Natural killer cell (primary cell): ENCODE data around the gene RNF121. TPM values are rescaled to one million over a fixed set of nuclear protein-coding genes. Genes with fewer than 3 reads are reported as not detected.
A peak's percentile ranks its signal among the peaks of the same experiment; 100 is the strongest.

ENCODE experiments used
- ATAC-seq, 3 donors: fragments of 150-1000 bp in 2 of 3; fragments of 200-7000 bp in 1 of 3; cut with Tn5 transposase; 1 replicate in 1 of 3; 2 replicates in 2 of 3; pipeline ENCODE4 v1.10.0; 2021; ENCODE audit warnings: mild to moderate bottlenecking in 2 of 3, moderate library complexity in 2 of 3
- DNase-seq, 2 donors: peaks; one replicate each; pipeline versions ENCODE4 v3.0.0 to v3.0.0-alpha.2; 2013 to 2021; ENCODE audit warnings: mixed read lengths in 1 of 2
- H3K27ac ChIP-seq: one replicate; pipeline ENCODE4 v1.5.1; 2013; ENCODE audit warnings: mild to moderate bottlenecking, low read length
- H3K27me3 ChIP-seq: one replicate; pipeline ENCODE4 v1.6.1; 2013; ENCODE audit warnings: low read length; ENCODE audit not compliant: control insufficient read depth, insufficient read depth
- H3K36me3 ChIP-seq: one replicate; pipeline ENCODE4 v1.6.1; 2013; ENCODE audit warnings: low read length; ENCODE audit not compliant: control insufficient read depth, insufficient read depth
- H3K4me1 ChIP-seq: one replicate; pipeline ENCODE4 v1.6.1; 2013; ENCODE audit warnings: low read length; ENCODE audit not compliant: control insufficient read depth, insufficient read depth
- H3K4me3 ChIP-seq: one replicate; pipeline ENCODE4 v1.5.1; 2013; ENCODE audit warnings: low read length
- H3K9me3 ChIP-seq: one replicate; pipeline ENCODE4 v1.6.1; 2013; ENCODE audit warnings: low read length; ENCODE audit not compliant: control insufficient read depth, insufficient read depth
- H3K27ac Mint-ChIP-seq, 2 donors: one replicate each; pipeline ENCODE4 v1.8.0; 2022; ENCODE audit warnings: mild to moderate bottlenecking in 2 of 2, mixed read lengths in 2 of 2, moderate library complexity in 1 of 2
- H3K27me3 Mint-ChIP-seq, 2 donors: one replicate each; pipeline ENCODE4 v1.8.0; 2022; ENCODE audit warnings: low read depth in 2 of 2, mixed read lengths in 2 of 2
- H3K36me3 Mint-ChIP-seq: one replicate; pipeline ENCODE4 v1.8.0; 2022; ENCODE audit warnings: mixed read lengths
- H3K4me1 Mint-ChIP-seq, 2 donors: one replicate each; pipeline ENCODE4 v1.8.0; 2022; ENCODE audit warnings: mixed read lengths in 2 of 2
- H3K4me3 Mint-ChIP-seq: one replicate; pipeline ENCODE4 v1.8.0; 2022; ENCODE audit warnings: mild to moderate bottlenecking, moderate library complexity, mixed read lengths
- H3K9me3 Mint-ChIP-seq, 2 donors: one replicate each; pipeline ENCODE4 v1.8.0; 2022; ENCODE audit warnings: mixed read lengths in 2 of 2
- CTCF ChIP-seq: fragments of 200-600 bp; IDR thresholded peaks from one replicate; pipeline ENCODE4 v1.8.0; 2022; ENCODE audit warnings: antibody characterized with exemption
- WGBS: methylation state at CpG from one replicate; pipeline ENCODE4 v1.1.7; 2013; ENCODE audit warnings: missing lambda C conversion rate; ENCODE audit not compliant: insufficient coverage; 5-methylcytosine and 5-hydroxymethylcytosine counted together
- intact Hi-C: fragments of 100-400 bp; cut with micrococcal nuclease; formaldehyde crosslinking; loops from one replicate; pipeline ENCODE4 v1.14.2; 2022
- total RNA-seq, 4 donors: library from RNA; stranded (reverse); fragments of 120-200 nt in 1 of 4; gene quantifications; one replicate each; pipeline versions ENCODE4 v1.2.3 to v1.2.4, GENCODE V29; 2013 to 2022

The RNF121 gene
- total RNA-seq, 3 donors from 2014 or later (not counting 1 experiment from before 2014, with no cell fraction given) = 22.7 to 28.2 (median 22.9) TPM

DNA sequence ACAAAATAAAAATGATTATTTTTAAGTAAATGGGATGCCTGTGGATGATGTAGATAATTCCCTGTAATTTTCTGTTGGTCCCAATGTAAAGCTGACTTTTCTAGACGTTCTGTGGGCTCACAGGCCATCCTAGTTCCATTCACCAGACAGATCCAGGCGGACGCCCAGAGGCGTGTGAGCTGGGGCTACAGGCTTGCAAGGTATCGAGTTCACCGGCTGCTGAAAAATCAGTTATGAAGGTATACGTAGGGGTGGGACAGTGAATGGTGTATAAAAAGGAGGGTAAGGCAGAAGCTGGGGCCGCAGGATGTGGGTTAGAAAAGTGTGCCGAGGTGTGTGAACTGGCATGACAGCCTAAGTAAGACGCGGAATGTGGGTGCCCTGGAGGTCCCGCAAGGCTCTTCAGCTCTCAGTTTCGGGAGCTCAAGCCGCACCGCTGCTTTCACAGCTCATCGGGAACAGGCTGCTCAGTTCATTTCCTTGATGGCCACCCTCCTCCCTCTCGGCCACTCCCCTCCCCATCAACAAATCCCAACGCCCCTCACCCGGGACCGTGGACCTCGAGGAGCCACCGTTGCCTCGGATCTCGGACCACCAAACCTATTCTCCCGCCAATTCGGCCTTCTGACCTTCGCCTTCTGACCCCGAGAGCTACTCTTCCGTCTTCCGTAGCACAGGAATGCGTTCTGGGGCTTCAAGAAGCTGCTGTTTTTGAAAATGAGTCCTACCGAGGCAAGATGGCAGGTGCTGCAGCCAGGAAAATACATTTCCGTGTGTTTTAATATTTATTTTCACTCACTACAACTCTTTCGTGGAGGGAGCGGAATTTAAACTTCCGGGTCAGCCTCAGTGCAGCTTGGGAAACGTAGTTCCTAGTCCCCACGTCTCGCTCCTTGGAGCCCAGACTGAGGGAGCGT lies 768 bp upstream of the RNF121 start, which contains the start of gene XNDC1N:
Gene XNDC1N, minus strand, starts transcription at position 775 of the 917 bp plus-strand sequence. CDS start 5,241 bp downstream, outside the sequence.
- H3K4me1 Mint-ChIP-seq = peaks cover 32 to 43% of the 10 kb centered on the region in 2 donors
- Histone ChIP-seq H3K27me3 (no peaks in the 10 kb centered on the region), H3K27ac (peak within 1 kb of the TSS; percentile 83), H3K36me3 (peaks cover 2% of the 10 kb centered on the region), H3K9me3 (no peaks in the 10 kb centered on the region), H3K4me1 (peaks cover 18% of the 10 kb centered on the region), H3K4me3 (peak within 1 kb of the TSS; percentile 73)
- no peak for TF ChIP-seq CTCF
- WGBS = under 1% methylated on average over 40 of the region's 40 CpGs
- ATAC-seq = peak; percentile 81 to 89 (median 83)
- no peaks in the 10 kb centered on the region for H3K27me3 Mint-ChIP-seq
- intact Hi-C loops = loop anchor here (1.0 kb wide), 2 partner anchors 152 to 184 kb away; partner anchors contain the start of genes ANAPC15, LRRC51 and NUMA1
- H3K36me3 Mint-ChIP-seq = no peaks in the 10 kb centered on the region
- no peaks in the 10 kb centered on the region for H3K9me3 Mint-ChIP-seq
- peak within 1 kb of the TSS; percentile 99 for H3K4me3 Mint-ChIP-seq
- peak in 1 of 2 donors; percentile 91 for DNase-seq
- H3K27ac Mint-ChIP-seq = peak within 1 kb of the TSS; percentile 92 to 98

DNA sequence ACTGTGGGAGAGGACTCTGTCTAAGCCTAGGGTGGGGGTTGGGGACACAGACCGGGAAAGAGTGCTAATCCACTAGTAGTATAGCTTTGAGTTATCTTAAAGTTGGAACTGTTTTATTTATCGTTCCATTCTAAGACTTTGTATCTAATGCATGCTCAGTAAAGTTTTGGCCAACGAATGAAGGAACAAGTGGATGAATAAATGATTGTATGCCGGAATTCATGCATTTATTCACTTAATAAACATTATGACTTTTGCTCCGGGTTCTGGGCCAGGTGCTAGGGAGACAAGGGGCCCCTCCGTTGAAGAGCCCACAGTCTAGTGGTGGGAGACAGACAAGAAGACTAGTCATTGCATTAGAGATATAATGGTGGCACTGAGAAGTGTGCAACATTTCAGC lies 645 bp downstream of the RNF121 start:
- Histone ChIP-seq H3K27me3 (no peaks in the 10 kb centered on the region), H3K9me3 (no peaks in the 10 kb centered on the region), H3K4me3 (peak overlapping the region; percentile 73), H3K27ac (no peak overlapping the region), H3K36me3 (peaks cover 2% of the 10 kb centered on the region), H3K4me1 (peaks cover 20% of the 10 kb centered on the region)
- 12% methylated on average over 4 of the region's 6 CpGs for WGBS
- peaks cover 43 to 53% of the 10 kb centered on the region in 2 donors for H3K4me1 Mint-ChIP-seq
- no peak for TF ChIP-seq CTCF
- H3K27me3 Mint-ChIP-seq = no peaks in the 10 kb centered on the region
- DNase-seq (no peak), ATAC-seq (no peak)
- peak overlapping the region; percentile 92 to 98 for H3K27ac Mint-ChIP-seq
- intact Hi-C loops = no loop called here
- no peaks in the 10 kb centered on the region for H3K36me3 Mint-ChIP-seq
- H3K4me3 Mint-ChIP-seq = peak overlapping the region; percentile 99
- H3K9me3 Mint-ChIP-seq = no peaks in the 10 kb centered on the region

- Histone ChIP-seq H3K27ac (no peak overlapping the region), H3K4me3 (no peak overlapping the region), H3K36me3 (no peaks in the 10 kb centered on the region), H3K9me3 (no peaks in the 10 kb centered on the region), H3K27me3 (no peaks in the 10 kb centered on the region), H3K4me1 (peaks cover 20% of the 10 kb centered on the region)
- WGBS = 62% methylated on average over 11 of the region's 11 CpGs
- Mint-ChIP-seq H3K27me3 (no peaks in the 10 kb centered on the region), H3K4me3 (peak overlapping the region; percentile 99), H3K4me1 (peaks cover 45 to 55% of the 10 kb centered on the region in 2 donors), H3K27ac (peak overlapping the region; percentile 92 to 98), H3K9me3 (no peaks in the 10 kb centered on the region), H3K36me3 (no peaks in the 10 kb centered on the region)
- DNase-seq (no peak), ATAC-seq (no peak)
- no peak for TF ChIP-seq CTCF
- intact Hi-C loops = no loop called here
Measured at GRCh38 chr11:71930556-71931244, 1.9 kb downstream of the RNF121 start.
